Measurements from ENCODE around the gene AHNAK2.

Gene AHNAK2

GRCh38 chr14:105005329-105005928, 27.3 kb upstream of the AHNAK2 start:
- no peak for TF ChIP-seq CTCF (IDR thresholded peaks at IDR 0.05; ENCODE audit: insufficient read depth, low read depth, low read length, missing control alignments)
- no peak overlapping the region for H3K4me3 ChIP-seq (ENCODE audit: low read length)
- DNase-seq (ENCODE audit: low read depth), result no peak

GRCh38 chr14:104999361-104999760, 21.2 kb upstream of the AHNAK2 start:
- DNase-seq (ENCODE audit: low read depth), result no peak
- no peak overlapping the region for H3K4me3 ChIP-seq (ENCODE audit: low read length)
- no peak for TF ChIP-seq CTCF (IDR thresholded peaks at IDR 0.05; ENCODE audit: insufficient read depth, low read depth, low read length, missing control alignments)

GRCh38 chr14:104998801-104999200, 20.6 kb upstream of the AHNAK2 start:
- no peak for DNase-seq (ENCODE audit: low read depth)
- no peak overlapping the region for H3K4me3 ChIP-seq (ENCODE audit: low read length)
- TF ChIP-seq CTCF (IDR thresholded peaks at IDR 0.05; ENCODE audit: insufficient read depth, low read depth, low read length, missing control alignments), result no peak

GRCh38 chr14:104996483-104996882, 18.3 kb upstream of the AHNAK2 start:
- H3K4me3 ChIP-seq (ENCODE audit: low read length), result no peak overlapping the region
- no peak for TF ChIP-seq CTCF (IDR thresholded peaks at IDR 0.05; ENCODE audit: insufficient read depth, low read depth, low read length, missing control alignments)
- DNase-seq (ENCODE audit: low read depth), result no peak

- no peak overlapping the region for H3K4me3 ChIP-seq (ENCODE audit: low read length)
- no peak for TF ChIP-seq CTCF (IDR thresholded peaks at IDR 0.05; ENCODE audit: insufficient read depth, low read depth, low read length, missing control alignments)
- no peak for DNase-seq (ENCODE audit: low read depth)
Measured at GRCh38 chr14:104996032-104996431, 17.9 kb upstream of the AHNAK2 start.

GRCh38 chr14:104994978-104995377, 16.8 kb upstream of the AHNAK2 start:
- H3K4me3 ChIP-seq (ENCODE audit: low read length), result no peak overlapping the region
- no peak for DNase-seq (ENCODE audit: low read depth)
- no peak for TF ChIP-seq CTCF (IDR thresholded peaks at IDR 0.05; ENCODE audit: insufficient read depth, low read depth, low read length, missing control alignments)
